A549 (cell line): ENCODE results near the gene VWC2.

ENCODE experiments used
- BHLHE40 ChIP-seq: IDR thresholded peaks from 2 replicates; pipeline ENCODE4 v1.6.1; 2012; ENCODE audit warnings: low read depth, low read length, inconsistent platforms
- CBX2 ChIP-seq: fragments of 200-600 bp; sonication (generic); IDR thresholded peaks from 2 replicates; pipeline ENCODE4 v1.6.1; 2016; ENCODE audit warnings: low read depth, mild to moderate bottlenecking, borderline replicate concordance
- CHD2 ChIP-seq: fragments of 150-350 bp; IDR thresholded peaks from 2 replicates; pipeline ENCODE4 v1.6.1; 2014; ENCODE audit warnings: low read length; ENCODE audit not compliant: partially characterized antibody
- CTCF ChIP-seq: fragments of >200 bp; sonication (Bioruptor Twin); formaldehyde crosslinking; IDR thresholded peaks from 3 replicates; pipeline ENCODE4 v1.5.1; 2016
- FOSB ChIP-seq: fragments of 250-450 bp; sonication (Bioruptor Pico); IDR thresholded peaks from 2 replicates; pipeline ENCODE4 v1.5.0; 2020; ENCODE audit warnings: mild to moderate bottlenecking, moderate library complexity
- FOSL2 ChIP-seq, 2 experiments: fragments of 450-650 bp in 1 of 2; fragments of >200 bp in 1 of 2; sonication (Bioruptor Twin) in 1 of 2; formaldehyde crosslinking; IDR thresholded peaks; 2 replicates each; pipeline versions ENCODE4 v1.5.0 to v1.6.1; 2016 to 2020; ENCODE audit warnings: mild to moderate bottlenecking in 1 of 2, moderate library complexity in 1 of 2
- KDM1A ChIP-seq: fragments of 200-600 bp; sonication (generic); IDR thresholded peaks from 2 replicates; pipeline ENCODE4 v1.6.1; 2016; ENCODE audit warnings: low read depth, mild to moderate bottlenecking
- KDM5A ChIP-seq: fragments of 200-600 bp; sonication (generic); IDR thresholded peaks from 2 replicates; pipeline ENCODE4 v1.6.1; 2016; ENCODE audit warnings: antibody characterized with exemption, mild to moderate bottlenecking
- MAFK ChIP-seq: fragments of 450-650 bp; IDR thresholded peaks from 2 replicates; pipeline ENCODE4 v1.6.1; 2014; ENCODE audit not compliant: partially characterized antibody
- MAX ChIP-seq: IDR thresholded peaks from 2 replicates; pipeline ENCODE4 v1.6.1; 2012
- PBX3 ChIP-seq: IDR thresholded peaks from 2 replicates; pipeline ENCODE4 v1.6.1; 2012
- USF2 ChIP-seq: fragments of 450-650 bp; IDR thresholded peaks from 2 replicates; pipeline ENCODE4 v1.6.1; 2014; ENCODE audit warnings: antibody characterized with exemption

- no peak for TF ChIP-seq KDM5A
- no peak for TF ChIP-seq CBX2
- TF ChIP-seq CTCF, result no peak
- no peak for TF ChIP-seq PBX3
- TF ChIP-seq BHLHE40, result no peak
- no peak for TF ChIP-seq MAX
- TF ChIP-seq FOSB (CRISPR knock-in tag), result no peak
- TF ChIP-seq USF2, result no peak
- TF ChIP-seq MAFK, result no peak
- TF ChIP-seq CHD2, result no peak
- TF ChIP-seq FOSL2 (IDR thresholded peaks at IDR 0.05), result no peak
- TF ChIP-seq FOSL2 (CRISPR knock-in tag; IDR thresholded peaks at IDR 0.05), result no peak
- TF ChIP-seq KDM1A, result no peak
These were observed 29.2 kb downstream of the VWC2 start for GRCh38 chr7:49802600-49802999.
